ENCODE results near the gene RAB5B. TPM values are rescaled to one million over a fixed set of nuclear protein-coding genes. Genes with fewer than 3 reads are reported as not detected.
A peak's percentile ranks its signal among the peaks of the same experiment; 100 is the strongest.

The RAB5B gene
- total and polyA plus RNA-seq, 10 of the 15 experiments (the other 5 are each of a cell fraction or from before 2014, with no cell fraction given) = 7.5 to 149 (median 37.8) TPM

DNA sequence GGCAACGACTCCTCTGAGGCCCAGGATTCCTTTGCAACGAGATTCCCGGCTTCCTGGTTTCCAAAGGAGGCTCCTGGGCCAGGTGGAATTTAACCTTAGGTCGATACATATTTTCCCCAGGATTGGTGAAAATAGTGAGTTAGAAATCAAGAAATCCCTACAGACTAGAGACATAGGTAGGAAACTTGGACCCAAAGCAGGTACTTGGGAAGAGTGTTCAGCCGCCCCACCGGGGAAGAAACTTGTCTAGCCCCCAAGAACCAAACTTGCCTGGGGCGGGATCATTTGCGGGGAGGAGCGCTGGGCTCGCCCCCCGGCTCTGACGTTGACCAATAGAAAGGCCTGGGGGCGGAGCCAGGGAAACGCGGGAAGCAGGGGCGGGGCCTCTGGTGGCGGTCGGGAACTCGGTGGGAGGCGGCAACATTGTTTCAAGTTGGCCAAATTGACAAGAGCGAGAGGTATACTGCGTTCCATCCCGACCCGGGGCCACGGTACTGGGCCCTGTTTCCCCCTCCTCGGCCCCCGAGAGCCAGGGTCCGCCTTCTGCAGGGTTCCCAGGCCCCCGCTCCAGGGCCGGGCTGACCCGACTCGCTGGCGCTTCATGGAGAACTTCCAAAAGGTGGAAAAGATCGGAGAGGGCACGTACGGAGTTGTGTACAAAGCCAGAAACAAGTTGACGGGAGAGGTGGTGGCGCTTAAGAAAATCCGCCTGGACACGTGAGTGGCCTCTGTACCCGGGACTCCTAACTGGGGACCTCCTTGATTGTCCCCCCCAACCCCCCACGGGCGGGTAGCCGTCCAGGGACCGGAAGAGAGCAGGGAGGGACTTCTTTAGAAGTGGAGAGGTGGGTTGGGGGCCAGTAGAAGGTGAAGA lies 7.2 kb upstream of the RAB5B start, which contains the start of gene CDK2 (continued):
- TF ChIP-seq NFYB (IDR thresholded peaks at IDR 0.05; ENCODE audit: insufficient read depth, low read depth, low read length) (peak; percentile 93), TBL1XR1 (IDR thresholded peaks at IDR 0.05; ENCODE audit: low read depth, low read length) (no peak), PML (IDR thresholded peaks at IDR 0.05; ENCODE audit: low read length) (peak; percentile 84), PAX5 (IDR thresholded peaks at IDR 0.05; ENCODE audit: borderline replicate concordance, low read depth, low read length) (peak; percentile 11; the same call in 1 of the 2 replicates), RB1 (IDR thresholded peaks at IDR 0.05; ENCODE audit: borderline replicate concordance) (peak; percentile 82; the same call in 1 of the 2 replicates), POLR2AphosphoS5 (IDR thresholded peaks at IDR 0.05; ENCODE audit: low read length) (peak; percentile 79), POLR2A (IDR thresholded peaks at IDR 0.05; ENCODE audit: low read depth, low read length) (peak; percentile 81), E2F8 (IDR thresholded peaks at IDR 0.05; ENCODE audit: low read depth, partially characterized antibody) (peak; percentile 79), MEF2B (IDR thresholded peaks at IDR 0.05; ENCODE audit: partially characterized antibody, poor library complexity, severe bottlenecking) (peak; percentile 40), CREM (IDR thresholded peaks at IDR 0.05; ENCODE audit: low read depth) (peak; percentile 41; the same call in 1 of the 2 replicates), EED (IDR thresholded peaks at IDR 0.05; ENCODE audit: low read depth) (peak; percentile 38; the same call in 1 of the 2 replicates), CEBPB (IDR thresholded peaks at IDR 0.05; ENCODE audit: borderline replicate concordance in 1 of 2, low read depth in 2 of 2, low read length in 2 of 2) (no peak), DPF2 (IDR thresholded peaks at IDR 0.05) (peak; percentile 71), SP1 (IDR thresholded peaks at IDR 0.05; ENCODE audit: low read depth, low read length) (peak; percentile 84), IRF3 (IDR thresholded peaks at IDR 0.05) (no peak), NKRF (conservative IDR thresholded peaks at IDR 0.05) (peak; percentile 89), SREBF2 (IDR thresholded peaks at IDR 0.05; ENCODE audit: low read length) (no peak), NBN (IDR thresholded peaks at IDR 0.05) (peak; percentile 70), IKZF1 (conservative IDR thresholded peaks at IDR 0.05) (peak; percentile 65), RUNX3 (IDR thresholded peaks at IDR 0.05; ENCODE audit: low read length) (peak; percentile 46), SMAD1 (IDR thresholded peaks at IDR 0.05; ENCODE audit: low read depth, partially characterized antibody) (peak; percentile 12), CREB1 (IDR thresholded peaks at IDR 0.05; ENCODE audit: low read depth) (peak; percentile 67), TARDBP (IDR thresholded peaks at IDR 0.05; ENCODE audit: borderline replicate concordance) (no peak), CHD2 (IDR thresholded peaks at IDR 0.05; ENCODE audit: borderline replicate concordance, low read depth, low read length) (0 out of 2 replicates have a peak, but pooled peaks have one; percentile 43), MXI1 (IDR thresholded peaks at IDR 0.05; ENCODE audit: low read depth, low read length) (0 out of 2 replicates have a peak, but pooled peaks have one; percentile 4), GABPA (IDR thresholded peaks at IDR 0.05; ENCODE audit: low read depth) (0 out of 2 replicates have a peak, but pooled peaks have one; percentile 52), IKZF2 (IDR thresholded peaks at IDR 0.05) (peak; percentile 49 to 54; a peak in 1 of 4 replicates), BACH1 (IDR thresholded peaks at IDR 0.05; ENCODE audit: borderline replicate concordance) (no peak)
